Left ventricle myocardium inferior (tissue), 1 donor: ENCODE measurements around the gene CLEC4A. TPM values are rescaled to one million over a fixed set of nuclear protein-coding genes. Genes with fewer than 3 reads are reported as not detected.
A peak's percentile ranks its signal among the peaks of the same experiment; 100 is the strongest.
"Not testable (repeated sequence)": the region's sequence is repeated elsewhere in the genome, so short reads cannot be mapped to it uniquely, and the experiment has no call there.

ENCODE experiments used
- DNase-seq: peaks from one replicate; pipeline ENCODE4 v3.0.0-alpha.2; 2020
- H3K27ac ChIP-seq: fragments of 200-600 bp; replicated peaks from 2 replicates; pipeline ENCODE4 v1.8.0; 2021
- H3K27me3 ChIP-seq: fragments of 200-600 bp; 2 replicates; pipeline ENCODE4 v1.8.0; 2021; ENCODE audit warnings: low read depth
- H3K36me3 ChIP-seq: fragments of 200-600 bp; 2 replicates; pipeline ENCODE4 v1.8.0; 2021
- H3K4me1 ChIP-seq: fragments of 200-600 bp; 2 replicates; pipeline ENCODE4 v1.8.0; 2021
- H3K4me3 ChIP-seq: fragments of 200-600 bp; 2 replicates; pipeline ENCODE4 v1.8.0; 2021; ENCODE audit warnings: mild to moderate bottlenecking, moderate library complexity
- H3K9me3 ChIP-seq: fragments of 200-600 bp; replicated peaks from 2 replicates; pipeline ENCODE4 v1.8.0; 2021
- intact Hi-C: fragments of 100-400 bp; cut with micrococcal nuclease; formaldehyde crosslinking; loops from one replicate; pipeline ENCODE4 v1.11.0; 2022
- total RNA-seq: library from RNA; stranded (reverse); fragmentation: NEBNext Ultra II Directional; extraction: Animal tissue kit (Norgen Biotek cat#: 25700); gene quantifications from one replicate; pipeline ENCODE4 v1.2.1, GENCODE V29; 2021
- TF ChIP-seq, protein P1 (sequence below): fragments of 200-600 bp; IDR thresholded peaks from 2 replicates; pipeline ENCODE4 v1.8.0; 2021; ENCODE audit warnings: antibody characterized with exemption, mild to moderate bottlenecking, borderline replicate concordance
- donor health status: DM: no; HTN: yes; CAD: no; lungs with severe emphysema.

CLEC4A gene
- total RNA-seq, 1 donor from 2014 or later: 1.5 TPM

DNA sequence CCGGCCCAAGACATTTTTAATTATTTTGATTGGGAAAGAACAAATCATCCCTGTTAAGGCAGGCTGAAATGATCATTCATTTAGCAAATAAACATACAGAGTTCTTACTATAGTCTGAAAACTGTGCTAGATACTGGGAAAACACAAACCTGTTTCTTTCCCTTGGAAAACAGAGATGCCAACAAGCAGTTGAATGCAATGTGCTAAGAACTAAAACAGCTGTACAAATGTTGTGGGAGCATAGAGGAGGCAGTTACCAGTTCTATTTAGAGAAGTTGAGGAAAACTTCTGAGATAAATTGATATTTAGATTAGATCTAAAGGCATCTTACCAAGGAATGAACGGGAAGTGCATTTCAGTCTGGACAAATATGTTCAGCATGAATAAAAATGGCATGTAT is 44.5 kb upstream of the CLEC4A start:
- H3K27ac ChIP-seq: no peak overlapping the region
- no peak overlapping the region for H3K4me3 ChIP-seq
- intact Hi-C loops: no loop called here
- TF ChIP-seq, protein P1, sequence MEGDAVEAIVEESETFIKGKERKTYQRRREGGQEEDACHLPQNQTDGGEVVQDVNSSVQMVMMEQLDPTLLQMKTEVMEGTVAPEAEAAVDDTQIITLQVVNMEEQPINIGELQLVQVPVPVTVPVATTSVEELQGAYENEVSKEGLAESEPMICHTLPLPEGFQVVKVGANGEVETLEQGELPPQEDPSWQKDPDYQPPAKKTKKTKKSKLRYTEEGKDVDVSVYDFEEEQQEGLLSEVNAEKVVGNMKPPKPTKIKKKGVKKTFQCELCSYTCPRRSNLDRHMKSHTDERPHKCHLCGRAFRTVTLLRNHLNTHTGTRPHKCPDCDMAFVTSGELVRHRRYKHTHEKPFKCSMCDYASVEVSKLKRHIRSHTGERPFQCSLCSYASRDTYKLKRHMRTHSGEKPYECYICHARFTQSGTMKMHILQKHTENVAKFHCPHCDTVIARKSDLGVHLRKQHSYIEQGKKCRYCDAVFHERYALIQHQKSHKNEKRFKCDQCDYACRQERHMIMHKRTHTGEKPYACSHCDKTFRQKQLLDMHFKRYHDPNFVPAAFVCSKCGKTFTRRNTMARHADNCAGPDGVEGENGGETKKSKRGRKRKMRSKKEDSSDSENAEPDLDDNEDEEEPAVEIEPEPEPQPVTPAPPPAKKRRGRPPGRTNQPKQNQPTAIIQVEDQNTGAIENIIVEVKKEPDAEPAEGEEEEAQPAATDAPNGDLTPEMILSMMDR: no peak
- DNase-seq: no peak
- no peaks in the 10 kb centered on the region for H3K27me3 ChIP-seq
- no peaks in the 10 kb centered on the region for H3K9me3 ChIP-seq
- no peaks in the 10 kb centered on the region for H3K36me3 ChIP-seq
- peaks cover 34% of the 10 kb centered on the region for H3K4me1 ChIP-seq

DNA sequence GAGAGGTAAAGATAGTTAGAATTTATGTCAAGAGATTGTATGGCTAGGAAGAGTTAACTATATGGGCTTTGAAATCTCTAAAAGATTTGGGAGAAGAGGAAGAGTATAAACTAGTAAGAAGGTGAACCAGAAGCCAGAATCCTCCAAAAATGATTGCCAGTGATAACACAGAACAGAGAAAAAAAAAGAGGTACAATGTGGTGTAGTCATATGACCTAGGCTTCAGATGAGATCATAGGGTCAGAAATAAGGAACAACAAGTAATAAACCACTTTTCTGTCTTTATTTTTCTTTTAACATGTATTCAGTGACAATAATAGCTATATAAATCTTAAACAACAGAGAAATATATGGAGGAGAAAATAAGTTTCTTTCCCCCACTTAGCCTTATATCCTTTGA is 43.3 kb upstream of the CLEC4A start:
- H3K27ac ChIP-seq: no peak overlapping the region
- intact Hi-C loops: no loop called here
- no peaks in the 10 kb centered on the region for H3K27me3 ChIP-seq
- peaks cover 44% of the 10 kb centered on the region for H3K4me1 ChIP-seq
- TF ChIP-seq, protein P1: no peak
- no peaks in the 10 kb centered on the region for H3K9me3 ChIP-seq
- H3K4me3 ChIP-seq: no peak overlapping the region
- no peaks in the 10 kb centered on the region for H3K36me3 ChIP-seq
- DNase-seq: no peak

DNA sequence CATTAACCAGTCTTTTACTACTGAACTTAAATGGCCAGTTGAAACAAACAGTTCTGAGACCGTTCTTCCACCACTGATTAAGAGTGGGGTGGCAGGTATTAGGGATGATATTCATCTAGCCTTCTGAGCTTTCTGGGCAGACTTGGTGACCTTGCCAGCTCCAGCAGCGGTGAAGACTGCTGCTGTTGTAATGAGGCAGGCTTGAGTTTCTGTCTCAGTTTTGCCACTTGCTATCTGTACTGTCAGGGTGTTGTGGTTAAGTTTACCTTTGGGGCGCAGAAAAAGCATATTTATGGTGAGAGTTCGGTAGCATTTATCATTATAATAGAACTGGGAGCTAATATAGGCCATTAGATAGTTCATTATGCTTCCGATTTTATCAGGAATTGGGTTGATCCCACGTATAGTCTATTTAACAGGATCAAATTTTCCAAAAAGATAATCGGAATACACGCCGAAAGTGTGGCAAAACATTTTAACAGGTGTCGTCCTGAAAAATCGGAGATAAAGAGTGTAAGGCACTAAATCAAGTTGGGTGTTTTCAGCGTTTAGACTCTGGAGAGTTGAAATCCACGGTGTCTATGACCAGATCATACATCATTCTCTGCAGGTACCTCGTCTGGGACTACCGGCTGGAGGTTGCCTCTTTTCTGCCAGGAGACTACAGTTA is 42.0 kb upstream of the CLEC4A start:
- Histone ChIP-seq H3K27me3 (no peaks in the 10 kb centered on the region), H3K4me1 (peaks cover 44% of the 10 kb centered on the region), H3K27ac (peak overlapping the region; percentile 94), H3K9me3 (no peaks in the 10 kb centered on the region), H3K4me3 (peak overlapping the region; percentile 96), H3K36me3 (peaks cover 6% of the 10 kb centered on the region)
- TF ChIP-seq, protein P1: no peak
- DNase-seq: no peak
- intact Hi-C loops: no loop called here

DNA sequence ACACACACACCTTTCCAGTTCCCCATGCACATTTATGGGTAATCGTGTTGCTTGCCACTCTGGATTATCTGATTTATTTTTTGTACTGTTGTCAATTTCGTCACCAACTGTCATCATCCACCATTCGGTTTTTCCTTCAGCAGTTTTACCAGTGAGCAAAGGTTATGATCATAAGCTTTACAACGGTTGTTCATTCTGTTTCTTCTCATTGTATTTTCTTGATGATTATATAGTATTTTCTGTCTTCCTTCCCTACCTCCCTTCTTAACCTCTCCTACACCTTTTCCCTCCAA is 40.7 kb upstream of the CLEC4A start:
- H3K4me3 ChIP-seq: peak overlapping the region; percentile 96
- TF ChIP-seq, protein P1: no peak
- peaks cover 51% of the 10 kb centered on the region for H3K4me1 ChIP-seq
- intact Hi-C loops: no loop called here
- DNase-seq: no peak
- no peaks in the 10 kb centered on the region for H3K9me3 ChIP-seq
- H3K27ac ChIP-seq: peak overlapping the region; percentile 94
- peaks cover 8% of the 10 kb centered on the region for H3K36me3 ChIP-seq
- no peaks in the 10 kb centered on the region for H3K27me3 ChIP-seq

DNA sequence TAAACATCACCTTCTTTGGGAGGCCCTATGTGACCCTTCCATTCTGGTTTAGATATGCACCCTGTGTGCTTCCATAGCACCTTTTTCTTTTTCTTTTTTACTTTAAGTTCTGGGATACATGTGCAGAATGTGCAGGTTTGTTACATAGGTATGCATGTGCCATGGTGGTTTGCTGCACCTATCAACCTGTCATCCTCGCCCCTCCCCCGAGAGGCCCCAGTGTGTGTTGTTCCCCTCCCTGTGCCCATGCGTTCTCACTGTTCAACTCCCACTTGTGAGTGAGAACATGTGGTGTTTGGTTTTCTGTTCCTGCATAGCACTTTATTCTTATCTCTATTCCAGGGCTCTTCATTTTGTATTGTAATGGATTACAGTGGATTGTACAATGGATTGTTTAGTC is 39.1 kb upstream of the CLEC4A start:
- DNase-seq, H3K4me3 ChIP-seq, intact Hi-C loops, H3K27me3 ChIP-seq, H3K27ac ChIP-seq, H3K36me3 ChIP-seq, H3K9me3 ChIP-seq: not testable (repeated sequence)
- peaks cover 52% of the 10 kb centered on the region for H3K4me1 ChIP-seq

DNA sequence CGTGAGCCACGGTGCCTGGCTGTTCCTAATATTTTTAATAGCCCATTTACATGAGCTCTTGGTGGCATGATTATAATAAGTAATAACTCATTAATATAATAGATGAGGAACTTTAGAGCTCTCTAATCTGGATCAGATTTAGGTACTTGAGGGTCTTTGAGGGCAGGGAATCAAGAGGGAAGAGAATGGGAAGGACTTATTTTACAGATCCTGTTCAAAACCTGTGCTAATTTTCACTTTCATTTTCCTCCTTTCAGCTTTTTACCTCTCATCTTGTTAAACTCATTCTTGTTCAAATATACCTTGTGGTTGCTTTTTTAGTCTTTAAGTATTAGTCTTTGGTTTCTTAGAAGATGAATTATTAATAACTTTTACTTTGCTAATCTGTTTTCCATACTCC is 35.8 kb upstream of the CLEC4A start:
- no peak overlapping the region for H3K27ac ChIP-seq
- peaks cover 37% of the 10 kb centered on the region for H3K36me3 ChIP-seq

More for the DNA sequence above, 35.8 kb upstream of the CLEC4A start:
- TF ChIP-seq, protein P1: no peak
- intact Hi-C loops: no loop called here
- H3K27me3 ChIP-seq: no peaks in the 10 kb centered on the region
- H3K9me3 ChIP-seq: no peaks in the 10 kb centered on the region
- DNase-seq: no peak
- H3K4me1 ChIP-seq: peaks cover 30% of the 10 kb centered on the region
- H3K4me3 ChIP-seq: no peak overlapping the region
